K562 (cell line): ENCODE data around the gene KLHL18. TPM values are rescaled to one million over a fixed set of nuclear protein-coding genes. Genes with fewer than 3 reads are reported as not detected.

ENCODE experiments used
- ATF7 ChIP-seq: fragments of 450-650 bp; IDR thresholded peaks from 2 replicates; pipeline ENCODE4 v1.7.1; 2014; ENCODE audit warnings: mild to moderate bottlenecking, moderate library complexity
- BMI1 ChIP-seq: fragments of 150-350 bp; IDR thresholded peaks from 2 replicates; pipeline ENCODE4 v1.6.1; 2014; ENCODE audit warnings: low read length
- GABPA ChIP-seq: fragments of 200-800 bp; sonication (Bioruptor generic); conservative IDR thresholded peaks from 2 replicates; pipeline ENCODE4 v1.6.1; 2016; ENCODE audit warnings: low read depth, missing genetic modification characterization, missing compliant biosample characterization
- KLF10 ChIP-seq: fragments of 250-450 bp; sonication (Bioruptor Pico); IDR thresholded peaks from 2 replicates; pipeline ENCODE4 v1.6.1; 2021; ENCODE audit warnings: matching md5 sums
- NFIX ChIP-seq: fragments of 250-450 bp; sonication (Bioruptor Pico); IDR thresholded peaks from 2 replicates; pipeline ENCODE4 v1.4.0; 2020; ENCODE audit warnings: low read depth, mild to moderate bottlenecking, moderate library complexity
- PHF21A ChIP-seq: fragments of 450-650 bp; IDR thresholded peaks from 2 replicates; pipeline ENCODE4 v1.6.1; 2017; ENCODE audit warnings: low read depth, borderline replicate concordance
- SIN3A ChIP-seq, 2 experiments: fragments of 150-350 bp in 1 of 2; IDR thresholded peaks; 2 replicates each; pipeline ENCODE4 v1.6.1; 2011 to 2016; ENCODE audit warnings: borderline replicate concordance in 2 of 2, low read depth in 2 of 2, low read length in 2 of 2, mild to moderate bottlenecking in 2 of 2, moderate library complexity in 2 of 2; ENCODE audit not compliant: control insufficient read depth in 1 of 2
- SMARCA5 ChIP-seq: fragments of 450-650 bp; IDR thresholded peaks from 2 replicates; pipeline ENCODE4 v1.6.1; 2016
- SMC3 ChIP-seq: conservative IDR thresholded peaks from 2 replicates; pipeline ENCODE4 v1.6.1; 2011; ENCODE audit warnings: low read depth, low read length, improper control_type of control experiment; ENCODE audit not compliant: insufficient read depth
- SOX6 ChIP-seq: fragments of 450-650 bp; IDR thresholded peaks from 2 replicates; pipeline ENCODE4 v1.6.1; 2014; ENCODE audit warnings: mild to moderate bottlenecking
- ZNF589 ChIP-seq: fragments of 200-800 bp; sonication (Bioruptor generic); IDR thresholded peaks from 2 replicates; pipeline ENCODE4 v1.6.1; 2016; ENCODE audit warnings: low read depth, missing genetic modification characterization, missing compliant biosample characterization
- polyA plus RNA-seq, 8 experiments: library from polyadenylated mRNA; depleted of rRNA in 4 of 8; stranded (reverse) in 5 of 8; unstranded in 3 of 8; fragments of >200 nt; fragmentation: Nextera tagmentation in 2 of 8; fragmentation: Illumina TruSeq in 1 of 8; extraction: Ambion mirVana in 2 of 8; extraction: Trizol in 1 of 8; gene quantifications; 2 replicates each; pipeline versions ENCODE4 v1.2.1 to v1.2.3, GENCODE V29; 2011 to 2014; ENCODE audit warnings: inconsistent platforms in 1 of 8, missing spikeins in 1 of 8
- total RNA-seq, 7 experiments: library from RNA; depleted of rRNA in 6 of 7; stranded (reverse); fragments of >200 nt in 6 of 7; fragmentation: Illumina TruSeq in 2 of 7; extraction: Trizol in 2 of 7; gene quantifications; 2 replicates each; pipeline versions ENCODE4 v1.2.1 to v1.2.3, GENCODE V29; 2011 to 2021; ENCODE audit warnings: low replicate concordance in 1 of 7
- TF ChIP-seq, protein P1 (sequence below), 2 experiments: fragments of 450-650 bp in 1 of 2; sonication (generic) in 1 of 2; formaldehyde crosslinking in 1 of 2; IDR thresholded peaks; 2 replicates each; pipeline versions ENCODE4 v1.7.1 to v1.9.0; 2016 to 2022; ENCODE audit warnings: inconsistent platforms in 1 of 2, mild to moderate bottlenecking in 1 of 2, missing genetic modification reagents in 1 of 2
- TF ChIP-seq, protein P2 (sequence below): fragments of 450-650 bp; IDR thresholded peaks from 2 replicates; pipeline ENCODE4 v1.6.1; 2018; ENCODE audit warnings: mild to moderate bottlenecking, low read depth; ENCODE audit not compliant: partially characterized antibody
- TF ChIP-seq, protein P3 (sequence below): fragments of 450-650 bp; IDR thresholded peaks from 2 replicates; pipeline ENCODE4 v1.6.1; 2017; ENCODE audit warnings: antibody characterized with exemption, mild to moderate bottlenecking

The KLHL18 gene
- total and polyA plus RNA-seq, 9 of the 15 experiments (the other 6 are each of a cell fraction or from before 2014, with no cell fraction given) = 26.7 to 97.5 (median 48.7) TPM

DNA sequence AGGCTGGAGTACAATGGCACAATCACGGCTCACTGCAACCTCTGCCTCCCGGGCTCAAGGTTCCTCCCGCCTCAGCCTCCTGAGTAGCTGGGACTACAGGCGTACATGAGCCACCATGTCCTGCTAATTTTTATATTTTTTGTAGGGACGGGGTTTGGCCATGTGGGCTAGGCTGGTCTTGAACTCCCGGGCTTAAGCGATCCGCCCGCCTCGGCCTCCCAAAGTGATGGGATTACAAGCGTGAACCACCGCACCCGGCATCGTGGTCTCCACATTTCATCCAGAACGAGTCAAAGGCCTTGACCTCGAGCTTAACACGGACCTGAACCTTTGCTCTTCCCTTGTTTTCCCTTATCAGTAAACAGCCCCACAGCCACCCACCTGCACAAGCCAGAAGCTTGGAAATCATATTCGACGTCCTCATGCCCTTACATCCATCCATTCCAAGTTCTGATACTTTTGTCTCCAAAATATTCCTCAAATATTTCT is 96.7 kb downstream of the KLHL18 start (continued):
- TF ChIP-seq, protein P1, sequence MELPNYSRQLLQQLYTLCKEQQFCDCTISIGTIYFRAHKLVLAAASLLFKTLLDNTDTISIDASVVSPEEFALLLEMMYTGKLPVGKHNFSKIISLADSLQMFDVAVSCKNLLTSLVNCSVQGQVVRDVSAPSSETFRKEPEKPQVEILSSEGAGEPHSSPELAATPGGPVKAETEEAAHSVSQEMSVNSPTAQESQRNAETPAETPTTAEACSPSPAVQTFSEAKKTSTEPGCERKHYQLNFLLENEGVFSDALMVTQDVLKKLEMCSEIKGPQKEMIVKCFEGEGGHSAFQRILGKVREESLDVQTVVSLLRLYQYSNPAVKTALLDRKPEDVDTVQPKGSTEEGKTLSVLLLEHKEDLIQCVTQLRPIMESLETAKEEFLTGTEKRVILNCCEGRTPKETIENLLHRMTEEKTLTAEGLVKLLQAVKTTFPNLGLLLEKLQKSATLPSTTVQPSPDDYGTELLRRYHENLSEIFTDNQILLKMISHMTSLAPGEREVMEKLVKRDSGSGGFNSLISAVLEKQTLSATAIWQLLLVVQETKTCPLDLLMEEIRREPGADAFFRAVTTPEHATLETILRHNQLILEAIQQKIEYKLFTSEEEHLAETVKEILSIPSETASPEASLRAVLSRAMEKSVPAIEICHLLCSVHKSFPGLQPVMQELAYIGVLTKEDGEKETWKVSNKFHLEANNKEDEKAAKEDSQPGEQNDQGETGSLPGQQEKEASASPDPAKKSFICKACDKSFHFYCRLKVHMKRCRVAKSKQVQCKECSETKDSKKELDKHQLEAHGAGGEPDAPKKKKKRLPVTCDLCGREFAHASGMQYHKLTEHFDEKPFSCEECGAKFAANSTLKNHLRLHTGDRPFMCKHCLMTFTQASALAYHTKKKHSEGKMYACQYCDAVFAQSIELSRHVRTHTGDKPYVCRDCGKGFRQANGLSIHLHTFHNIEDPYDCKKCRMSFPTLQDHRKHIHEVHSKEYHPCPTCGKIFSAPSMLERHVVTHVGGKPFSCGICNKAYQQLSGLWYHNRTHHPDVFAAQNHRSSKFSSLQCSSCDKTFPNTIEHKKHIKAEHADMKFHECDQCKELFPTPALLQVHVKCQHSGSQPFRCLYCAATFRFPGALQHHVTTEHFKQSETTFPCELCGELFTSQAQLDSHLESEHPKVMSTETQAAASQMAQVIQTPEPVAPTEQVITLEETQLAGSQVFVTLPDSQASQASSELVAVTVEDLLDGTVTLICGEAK (IDR thresholded peaks at IDR 0.05) = no peak
- TF ChIP-seq, protein P1 (CRISPR knock-in tag; IDR thresholded peaks at IDR 0.05) = no peak
- TF ChIP-seq, protein P2, sequence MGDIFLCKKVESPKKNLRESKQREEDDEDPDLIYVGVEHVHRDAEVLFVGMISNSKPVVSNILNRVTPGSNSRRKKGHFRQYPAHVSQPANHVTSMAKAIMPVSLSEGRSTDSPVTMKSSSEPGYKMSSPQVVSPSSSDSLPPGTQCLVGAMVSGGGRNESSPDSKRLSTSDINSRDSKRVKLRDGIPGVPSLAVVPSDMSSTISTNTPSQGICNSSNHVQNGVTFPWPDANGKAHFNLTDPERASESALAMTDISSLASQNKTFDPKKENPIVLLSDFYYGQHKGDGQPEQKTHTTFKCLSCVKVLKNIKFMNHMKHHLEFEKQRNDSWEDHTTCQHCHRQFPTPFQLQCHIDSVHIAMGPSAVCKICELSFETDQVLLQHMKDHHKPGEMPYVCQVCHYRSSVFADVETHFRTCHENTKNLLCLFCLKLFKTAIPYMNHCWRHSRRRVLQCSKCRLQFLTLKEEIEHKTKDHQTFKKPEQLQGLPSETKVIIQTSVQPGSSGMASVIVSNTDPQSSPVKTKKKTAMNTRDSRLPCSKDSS = no peak
- no peak for TF ChIP-seq ZNF589 (CRISPR knock-in tag)
- TF ChIP-seq GABPA (tag) = no peak
- TF ChIP-seq ATF7 = no peak
- TF ChIP-seq BMI1 = no peak
- no peak for TF ChIP-seq SMARCA5
- TF ChIP-seq KLF10 (CRISPR knock-in tag) = no peak
- TF ChIP-seq SIN3A (IDR thresholded peaks at IDR 0.05; ENCODE audit: borderline replicate concordance in 2 of 2, control insufficient read depth in 1 of 2, low read depth in 2 of 2, low read length in 2 of 2) = no peak
- TF ChIP-seq NFIX (CRISPR knock-in tag) = no peak
- TF ChIP-seq SMC3 = no peak
- TF ChIP-seq, protein P3, sequence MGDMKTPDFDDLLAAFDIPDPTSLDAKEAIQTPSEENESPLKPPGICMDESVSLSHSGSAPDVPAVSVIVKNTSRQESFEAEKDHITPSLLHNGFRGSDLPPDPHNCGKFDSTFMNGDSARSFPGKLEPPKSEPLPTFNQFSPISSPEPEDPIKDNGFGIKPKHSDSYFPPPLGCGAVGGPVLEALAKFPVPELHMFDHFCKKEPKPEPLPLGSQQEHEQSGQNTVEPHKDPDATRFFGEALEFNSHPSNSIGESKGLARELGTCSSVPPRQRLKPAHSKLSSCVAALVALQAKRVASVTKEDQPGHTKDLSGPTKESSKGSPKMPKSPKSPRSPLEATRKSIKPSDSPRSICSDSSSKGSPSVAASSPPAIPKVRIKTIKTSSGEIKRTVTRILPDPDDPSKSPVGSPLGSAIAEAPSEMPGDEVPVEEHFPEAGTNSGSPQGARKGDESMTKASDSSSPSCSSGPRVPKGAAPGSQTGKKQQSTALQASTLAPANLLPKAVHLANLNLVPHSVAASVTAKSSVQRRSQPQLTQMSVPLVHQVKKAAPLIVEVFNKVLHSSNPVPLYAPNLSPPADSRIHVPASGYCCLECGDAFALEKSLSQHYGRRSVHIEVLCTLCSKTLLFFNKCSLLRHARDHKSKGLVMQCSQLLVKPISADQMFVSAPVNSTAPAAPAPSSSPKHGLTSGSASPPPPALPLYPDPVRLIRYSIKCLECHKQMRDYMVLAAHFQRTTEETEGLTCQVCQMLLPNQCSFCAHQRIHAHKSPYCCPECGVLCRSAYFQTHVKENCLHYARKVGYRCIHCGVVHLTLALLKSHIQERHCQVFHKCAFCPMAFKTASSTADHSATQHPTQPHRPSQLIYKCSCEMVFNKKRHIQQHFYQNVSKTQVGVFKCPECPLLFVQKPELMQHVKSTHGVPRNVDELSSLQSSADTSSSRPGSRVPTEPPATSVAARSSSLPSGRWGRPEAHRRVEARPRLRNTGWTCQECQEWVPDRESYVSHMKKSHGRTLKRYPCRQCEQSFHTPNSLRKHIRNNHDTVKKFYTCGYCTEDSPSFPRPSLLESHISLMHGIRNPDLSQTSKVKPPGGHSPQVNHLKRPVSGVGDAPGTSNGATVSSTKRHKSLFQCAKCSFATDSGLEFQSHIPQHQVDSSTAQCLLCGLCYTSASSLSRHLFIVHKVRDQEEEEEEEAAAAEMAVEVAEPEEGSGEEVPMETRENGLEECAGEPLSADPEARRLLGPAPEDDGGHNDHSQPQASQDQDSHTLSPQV = peak; percentile 84
- no peak for TF ChIP-seq PHF21A
- no peak for TF ChIP-seq SOX6
